ENCODE results near the gene CSF1R. TPM values are rescaled to one million over a fixed set of nuclear protein-coding genes. Genes with fewer than 3 reads are reported as not detected.

CSF1R gene
- polyA plus RNA-seq, 1 of the 3 experiments (the other 2 are of a cell fraction), result 0.25 TPM

GRCh38 chr5:150053713-150054392 lies 32.5 kb downstream of the CSF1R start:
- Histone ChIP-seq H2AFZ (ENCODE audit: low read depth) (no peak overlapping the region), H3K79me2 (ENCODE audit: insufficient read depth) (no peaks in the 10 kb centered on the region), H3F3A (replicated peaks; ENCODE audit: insufficient read depth) (peaks cover 6% of the 10 kb centered on the region), H3K4me3 (ENCODE audit: low read depth in 2 of 2, low read length in 1 of 2) (no peak overlapping the region), H3K27me3 (ENCODE audit: insufficient read depth) (no peaks in the 10 kb centered on the region), H3K9ac (peak overlapping the region; percentile 24; the same call in 1 of the 2 replicates), H3K9me2 (no peaks in the 10 kb centered on the region), H3K4me1 (ENCODE audit: control insufficient read depth in 1 of 2, insufficient read depth in 2 of 2, low read depth in 1 of 2, low read length in 1 of 2) (peaks cover 4 to 13% of the 10 kb centered on the region in 2 experiments; a peak in 3 of 4 replicates), H3K27ac (ENCODE audit: low read depth in 2 of 2, low read length in 1 of 2) (peak overlapping the region in 1 of 2 experiments; percentile 65; a peak in 2 of 4 replicates), H3K9me3 (no peaks in the 10 kb centered on the region), H4K20me1 (ENCODE audit: insufficient read depth) (no peaks in the 10 kb centered on the region), H3K36me3 (replicated peaks in 1 of 2; ENCODE audit: control insufficient read depth in 1 of 2, insufficient read depth in 2 of 2, low read length in 1 of 2) (peaks cover 32 to 62% of the 10 kb centered on the region in 2 experiments), H3K4me2 (peak overlapping the region; percentile 29; the same call in 1 of the 2 replicates)
- ChIA-PET CTCF (no interaction called here), POLR2A (no interaction called here)
- 93% methylated on average over 14 of the region's 14 CpGs for WGBS (ENCODE audit: low lambda C conversion rate)
- TF ChIP-seq USF2 (IDR thresholded peaks at IDR 0.05; ENCODE audit: borderline replicate concordance, low read depth, low read length), result no peak
- no peak for TF ChIP-seq USF1 (IDR thresholded peaks at IDR 0.05; ENCODE audit: borderline replicate concordance, low read depth)
- TF ChIP-seq JUND (IDR thresholded peaks at IDR 0.05), result no peak
- TF ChIP-seq MXI1 (IDR thresholded peaks at IDR 0.05; ENCODE audit: low read depth, low read length), result no peak
- TF ChIP-seq FOXM1 (IDR thresholded peaks at IDR 0.05; ENCODE audit: low read depth), result no peak
- TF ChIP-seq GABPA (IDR thresholded peaks at IDR 0.05; ENCODE audit: low read depth), result no peak
- no peak for TF ChIP-seq CTCF (IDR thresholded peaks at IDR 0.05)
- TF ChIP-seq ZBTB33 (IDR thresholded peaks at IDR 0.05; ENCODE audit: borderline replicate concordance, low read depth), result no peak
- TF ChIP-seq CHD2 (IDR thresholded peaks at IDR 0.05; ENCODE audit: low read length, partially characterized antibody), result no peak
- DNase-seq, result peak; percentile 6
